ENCODE results near the gene CCDC60. TPM values are rescaled to one million over a fixed set of nuclear protein-coding genes. Genes with fewer than 3 reads are reported as not detected.

Gene CCDC60
- total and polyA plus RNA-seq, 2 experiments from 2014 or later: 15.7 to 19.1 TPM

DNA sequence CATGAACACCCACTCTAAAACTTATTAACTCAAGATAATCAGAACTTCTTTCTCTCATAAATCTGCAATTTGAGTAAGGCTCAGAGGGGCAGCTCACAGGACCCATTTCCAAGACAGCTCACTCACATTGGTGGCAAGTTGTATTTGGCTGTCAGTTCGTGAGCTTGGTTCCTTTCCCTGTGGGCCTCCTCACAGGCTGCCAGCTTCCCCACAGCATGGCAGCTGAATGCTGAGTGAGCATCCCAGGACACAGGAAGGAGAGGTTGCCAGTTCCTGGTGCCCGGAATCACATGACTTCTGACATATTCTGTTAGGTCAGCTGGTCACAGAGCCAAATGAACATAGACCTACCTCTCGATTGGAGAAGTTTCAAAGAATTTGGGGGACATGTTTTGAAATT, 142.4 kb downstream of the CCDC60 start:
- no peaks in the 10 kb centered on the region for H3K9me3 ChIP-seq (ENCODE audit: low read depth)
- TF ChIP-seq CTCF (IDR thresholded peaks at IDR 0.05; ENCODE audit: low read depth, low read length): no peak
- H3K27ac ChIP-seq: no peak overlapping the region
- no peaks in the 10 kb centered on the region for H3K36me3 ChIP-seq
- H3K27me3 ChIP-seq: no peaks in the 10 kb centered on the region
- H3K4me1 ChIP-seq (ENCODE audit: low read depth): peaks cover 7% of the 10 kb centered on the region
- DNase-seq (ENCODE audit: low read depth in 1 of 2, low spot score in 1 of 2): no peak
- no peak overlapping the region for H3K4me3 ChIP-seq

DNA sequence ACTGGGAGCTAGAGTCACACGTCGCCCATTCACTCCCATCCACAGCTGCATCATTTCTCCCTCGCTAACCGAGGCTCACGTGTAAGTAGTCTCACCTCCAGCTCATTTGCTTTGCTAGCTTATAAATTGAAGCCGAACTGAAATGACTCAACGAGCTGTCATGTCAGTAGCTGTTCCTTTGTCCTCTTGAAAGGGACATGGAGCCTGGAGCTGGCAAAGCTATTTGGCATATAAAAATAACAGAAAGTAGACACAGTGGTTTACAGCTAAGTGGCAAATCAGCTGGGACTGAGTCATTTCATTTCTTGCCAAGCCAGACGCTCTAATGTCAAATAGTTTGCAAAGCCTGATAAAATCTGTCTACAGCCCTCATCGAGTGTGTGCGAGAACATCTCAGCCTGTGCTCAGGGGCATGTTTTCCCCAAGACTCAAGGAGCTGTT, 144.6 kb downstream of the CCDC60 start:
- no peaks in the 10 kb centered on the region for H3K9me3 ChIP-seq (ENCODE audit: low read depth)
- peaks cover 7% of the 10 kb centered on the region for H3K4me1 ChIP-seq (ENCODE audit: low read depth)
- no peak for TF ChIP-seq CTCF (IDR thresholded peaks at IDR 0.05; ENCODE audit: low read depth, low read length)
- DNase-seq (ENCODE audit: low read depth in 1 of 2, low spot score in 1 of 2): no peak
- no peak overlapping the region for H3K27ac ChIP-seq
- H3K36me3 ChIP-seq: no peaks in the 10 kb centered on the region
- H3K4me3 ChIP-seq: no peak overlapping the region
- H3K27me3 ChIP-seq: no peaks in the 10 kb centered on the region

GRCh38 chr12:119480551-119480950, 146.0 kb downstream of the CCDC60 start:
- DNase-seq (ENCODE audit: low read depth in 1 of 2, low spot score in 1 of 2): no peak
- no peak for TF ChIP-seq CTCF (IDR thresholded peaks at IDR 0.05; ENCODE audit: low read depth, low read length)
- Histone ChIP-seq H3K4me1 (ENCODE audit: low read depth) (peaks cover 7% of the 10 kb centered on the region), H3K9me3 (ENCODE audit: low read depth) (no peaks in the 10 kb centered on the region), H3K27me3 (no peaks in the 10 kb centered on the region), H3K27ac (no peak overlapping the region), H3K4me3 (no peak overlapping the region), H3K36me3 (no peaks in the 10 kb centered on the region)

- DNase-seq (ENCODE audit: low read depth in 1 of 2, low spot score in 1 of 2): no peak
These were observed 152.1 kb downstream of the CCDC60 start for GRCh38 chr12:119486599-119487154.

GRCh38 chr12:119491814-119492213, 157.3 kb downstream of the CCDC60 start:
- Histone ChIP-seq H3K27me3 (no peaks in the 10 kb centered on the region), H3K36me3 (peaks cover 2% of the 10 kb centered on the region), H3K4me3 (no peak overlapping the region), H3K27ac (no peak overlapping the region), H3K4me1 (ENCODE audit: low read depth) (no peaks in the 10 kb centered on the region), H3K9me3 (ENCODE audit: low read depth) (no peaks in the 10 kb centered on the region)
- no peak for TF ChIP-seq CTCF (IDR thresholded peaks at IDR 0.05; ENCODE audit: low read depth, low read length)
- DNase-seq (ENCODE audit: low read depth in 1 of 2, low spot score in 1 of 2): no peak

More at GRCh38 chr12:119486599-119487154, 152.1 kb downstream of the CCDC60 start:
- no peaks in the 10 kb centered on the region for H3K4me1 ChIP-seq (ENCODE audit: low read depth)
- no peak overlapping the region for H3K4me3 ChIP-seq
- no peaks in the 10 kb centered on the region for H3K36me3 ChIP-seq
- H3K9me3 ChIP-seq (ENCODE audit: low read depth): no peaks in the 10 kb centered on the region
- no peak for TF ChIP-seq CTCF (IDR thresholded peaks at IDR 0.05; ENCODE audit: low read depth, low read length)
- H3K27me3 ChIP-seq: no peaks in the 10 kb centered on the region
- H3K27ac ChIP-seq: no peak overlapping the region
